Endothelial cell of umbilical vein (primary cell): ENCODE data around the gene USP35. TPM values are rescaled to one million over a fixed set of nuclear protein-coding genes. Genes with fewer than 3 reads are reported as not detected.

Source experiments
- BruUV-seq: library from RNA; stranded (reverse); fragments of 400-500 nt; replicated peaks from 2 replicates; lab custom pipeline; 2021; lab: Mats Ljungman, UMichigan
- CTCF ChIA-PET: fragments of 300-600, 350-600 bp; sonication (Branson Sonifier 250); formaldehyde crosslinking; loops from one replicate; lab custom pipeline; 2021; ENCODE audit warnings: antibody characterized with exemption, inconsistent platforms; lab: Charles Lee
- POLR2A ChIA-PET: fragments of 300-600, 350-600 bp; sonication (Branson Sonifier 250); formaldehyde crosslinking; loops from one replicate; lab custom pipeline; 2021; ENCODE audit warnings: antibody characterized with exemption, inconsistent platforms; lab: Charles Lee
- DNase-seq: peaks from one replicate; pipeline ENCODE4 v3.0.0-alpha.2; 2011; ENCODE audit warnings: low read depth, low spot score
- FAIRE-seq: peaks from 2 replicates; lab custom pipeline; 2011; peaks lifted over from hg19 to GRCh38; lab: Jason Lieb, UNC
- H2AFZ ChIP-seq: 2 replicates; pipeline ENCODE4 v1.6.0; 2012; ENCODE audit warnings: low read depth, low read length, control low read depth, inconsistent platforms
- H3K27ac ChIP-seq: 2 replicates; pipeline ENCODE4 v1.5.1; 2011; ENCODE audit warnings: low read depth, mild to moderate bottlenecking, control low read depth, low read length, moderate library complexity; ENCODE audit not compliant: insufficient read depth
- H3K27me3 ChIP-seq, 2 experiments: 2 replicates each; pipeline versions ENCODE4 v1.6.0 to v1.6.1; 2011; ENCODE audit warnings: low read length in 2 of 2, mixed read lengths in 1 of 2; ENCODE audit not compliant: control insufficient read depth in 2 of 2, insufficient read depth in 2 of 2
- H3K36me3 ChIP-seq, 2 experiments: 2 replicates in 1 of 2; 3 replicates in 1 of 2; pipeline ENCODE4 v1.5.1; 2011; ENCODE audit warnings: low read length in 2 of 2, mild to moderate bottlenecking in 1 of 2, moderate library complexity in 1 of 2; ENCODE audit not compliant: control insufficient read depth in 2 of 2, insufficient read depth in 2 of 2; ENCODE audit errors: extremely low read depth in 1 of 2
- H3K4me1 ChIP-seq: 3 replicates; pipeline ENCODE4 v1.5.1; 2011; ENCODE audit warnings: mild to moderate bottlenecking, low read length; ENCODE audit not compliant: control insufficient read depth, insufficient read depth; ENCODE audit errors: extremely low read depth
- H3K4me2 ChIP-seq: 2 replicates; pipeline ENCODE4 v1.6.1; 2011; ENCODE audit warnings: low read length, control low read depth, mixed read lengths; ENCODE audit not compliant: insufficient read depth
- H3K4me3 ChIP-seq, 3 experiments: fragments of 200-600 bp in 1 of 3; sonication (generic), shearing (Covaris generic) in 1 of 3; replicated peaks in 1 of 3; 2 replicates each; pipeline ENCODE4 v1.5.1; 2011 to 2016; ENCODE audit warnings: control low read depth in 3 of 3, low read length in 3 of 3, mild to moderate bottlenecking in 2 of 3, inconsistent platforms in 1 of 3, low read depth in 1 of 3, moderate library complexity in 1 of 3; ENCODE audit not compliant: insufficient read depth in 1 of 3
- H3K79me2 ChIP-seq: 2 replicates; pipeline ENCODE4 v1.6.0; 2012; ENCODE audit warnings: low read length, inconsistent platforms; ENCODE audit not compliant: control insufficient read depth, insufficient read depth
- H3K9ac ChIP-seq: replicated peaks from 2 replicates; pipeline ENCODE3; 2011; ENCODE audit warnings: low read length, control low read depth; ENCODE audit not compliant: insufficient read depth; ENCODE audit errors: extremely low read depth
- H3K9me1 ChIP-seq: replicated peaks from 3 replicates; pipeline ENCODE4 v1.6.0; 2011; ENCODE audit warnings: mild to moderate bottlenecking, low read length; ENCODE audit not compliant: control insufficient read depth, insufficient read depth; ENCODE audit errors: extremely low read depth
- H3K9me3 ChIP-seq: replicated peaks from 2 replicates; pipeline ENCODE4 v1.5.1; 2012; ENCODE audit warnings: low read length, inconsistent platforms; ENCODE audit not compliant: control insufficient read depth, insufficient read depth
- H4K20me1 ChIP-seq: replicated peaks from 2 replicates; pipeline ENCODE3; 2011; ENCODE audit warnings: mild to moderate bottlenecking, low read length; ENCODE audit not compliant: control insufficient read depth, insufficient read depth; ENCODE audit errors: extremely low read depth
- EZH2 ChIP-seq: IDR thresholded peaks from 2 replicates; pipeline ENCODE4 v1.6.1; 2012; ENCODE audit warnings: borderline replicate concordance, low read depth, mild to moderate bottlenecking, moderate library complexity, low read length, inconsistent platforms; ENCODE audit not compliant: severe bottlenecking
- FOS ChIP-seq: IDR thresholded peaks from 2 replicates; pipeline ENCODE4 v1.6.1; 2011; ENCODE audit warnings: mild to moderate bottlenecking, low read length, moderate library complexity, borderline replicate concordance; ENCODE audit not compliant: insufficient read depth
- GATA2 ChIP-seq: IDR thresholded peaks from 2 replicates; pipeline ENCODE4 v1.7.0; 2011; ENCODE audit warnings: low read depth, mild to moderate bottlenecking, moderate library complexity, mixed read lengths, low read length; ENCODE audit not compliant: insufficient read length, insufficient read depth
- JUN ChIP-seq: IDR thresholded peaks from 2 replicates; pipeline ENCODE4 v1.6.1; 2011; ENCODE audit warnings: borderline replicate concordance, low read depth; ENCODE audit not compliant: insufficient read length, insufficient read depth
- MYC ChIP-seq: IDR thresholded peaks from one replicate; pipeline ENCODE4 v1.6.1; 2011; ENCODE audit warnings: mild to moderate bottlenecking, low read depth, low read length
- POLR2A ChIP-seq: IDR thresholded peaks from 2 replicates; pipeline ENCODE4 v1.6.1; 2012; ENCODE audit warnings: low read depth, mild to moderate bottlenecking, control low read depth, low read length
- POLR2AphosphoS5 ChIP-seq: IDR thresholded peaks from 2 replicates; pipeline ENCODE4 v1.6.1; 2012; ENCODE audit warnings: low read depth, mild to moderate bottlenecking, control low read depth, low read length, moderate library complexity; ENCODE audit not compliant: insufficient read depth
- dilution Hi-C: fragments of 300-500 bp; cut with MboI; formaldehyde crosslinking; loops from one replicate; pipeline ENCODE4 v1.15.0; 2019; ENCODE audit warnings: low sequenced_read_pairs; ENCODE audit not compliant: extremely low pct_ligation_motif_present
- intact Hi-C: fragments of 100-400 bp; cut with micrococcal nuclease; formaldehyde crosslinking; loops from one replicate; pipeline ENCODE4 v1.10.0; 2022
- polyA plus RNA-seq, 4 experiments: library from polyadenylated mRNA; depleted of rRNA in 3 of 4; stranded (reverse) in 3 of 4; unstranded in 1 of 4; fragments of >200 nt; gene quantifications; 2 replicates each; pipeline versions ENCODE4 v1.2.1 to v1.2.3, GENCODE V29; 2011 to 2012; ENCODE audit warnings: missing spikeins in 1 of 4
- total RNA-seq: library from RNA; stranded (reverse); gene quantifications from 2 replicates; pipeline ENCODE4 v1.2.3, GENCODE V29; 2021
- TF ChIP-seq, protein P1 (sequence below): IDR thresholded peaks from 2 replicates; pipeline ENCODE4 v1.6.1; 2011; ENCODE audit not compliant: insufficient read depth, insufficient read length
- TF ChIP-seq, protein P2 (sequence below), 2 donors: IDR thresholded peaks; 1 replicate in 1 of 2; 2 replicates in 1 of 2; pipeline ENCODE4 v1.5.1; 2011; ENCODE audit warnings: low read length in 2 of 2, mild to moderate bottlenecking in 2 of 2, moderate library complexity in 2 of 2, control low read depth in 1 of 2, inconsistent platforms in 1 of 2, low read depth in 1 of 2; ENCODE audit not compliant: insufficient read depth in 1 of 2; ENCODE audit errors: extremely low read depth in 1 of 2

USP35 gene
- total and polyA plus RNA-seq, 2 donors (not counting 3 experiments of a cell fraction or from before 2014, with no cell fraction given) = 8.9 to 12.4 TPM

DNA sequence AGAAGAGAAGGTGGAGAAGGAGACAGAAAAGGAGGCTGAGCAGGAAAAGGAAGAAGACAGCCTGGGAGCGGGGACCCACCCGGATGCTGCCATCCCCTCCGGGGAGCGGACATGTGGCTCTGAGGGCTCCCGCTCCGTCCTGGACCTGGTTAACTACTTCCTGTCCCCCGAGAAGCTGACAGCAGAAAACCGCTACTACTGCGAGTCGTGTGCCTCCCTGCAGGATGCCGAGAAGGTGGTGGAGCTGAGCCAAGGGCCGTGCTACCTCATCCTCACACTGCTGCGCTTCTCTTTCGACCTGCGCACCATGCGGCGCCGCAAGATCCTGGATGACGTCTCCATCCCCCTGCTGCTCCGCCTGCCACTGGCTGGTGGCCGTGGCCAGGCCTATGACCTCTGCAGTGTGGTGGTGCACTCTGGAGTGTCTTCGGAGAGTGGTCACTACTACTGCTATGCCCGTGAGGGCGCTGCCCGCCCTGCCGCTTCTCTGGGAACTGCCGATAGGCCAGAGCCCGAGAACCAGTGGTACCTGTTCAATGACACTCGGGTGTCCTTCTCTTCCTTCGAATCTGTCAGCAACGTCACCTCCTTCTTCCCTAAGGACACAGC, 21.4 kb downstream of the USP35 start:
- intact Hi-C loops (loop anchor here (5.0 kb wide), 1 partner anchor 73 kb away; the partner anchor contains the start of gene ALG8), dilution Hi-C loops (no loop called here)
- ChIA-PET CTCF (no interaction called here), POLR2A (no interaction called here)
- Histone ChIP-seq H2AFZ (no peak overlapping the region), H3K27me3 (no peaks in the 10 kb centered on the region), H3K36me3 (peaks cover 4 to 23% of the 10 kb centered on the region in 2 experiments), H4K20me1 (no peaks in the 10 kb centered on the region), H3K4me1 (no peaks in the 10 kb centered on the region), H3K9me1 (no peaks in the 10 kb centered on the region), H3K9me3 (no peaks in the 10 kb centered on the region), H3K79me2 (no peaks in the 10 kb centered on the region), H3K4me2 (no peak overlapping the region), H3K9ac (no peak overlapping the region), H3K27ac (no peak overlapping the region), H3K4me3 (no peak overlapping the region)
- TF ChIP-seq POLR2AphosphoS5 (peak; percentile 14), EZH2 (no peak), JUN (no peak), POLR2A (peak; percentile 33)
- no TSS peak for BruUV-seq
- FAIRE-seq (no peak), DNase-seq (no peak)

DNA sequence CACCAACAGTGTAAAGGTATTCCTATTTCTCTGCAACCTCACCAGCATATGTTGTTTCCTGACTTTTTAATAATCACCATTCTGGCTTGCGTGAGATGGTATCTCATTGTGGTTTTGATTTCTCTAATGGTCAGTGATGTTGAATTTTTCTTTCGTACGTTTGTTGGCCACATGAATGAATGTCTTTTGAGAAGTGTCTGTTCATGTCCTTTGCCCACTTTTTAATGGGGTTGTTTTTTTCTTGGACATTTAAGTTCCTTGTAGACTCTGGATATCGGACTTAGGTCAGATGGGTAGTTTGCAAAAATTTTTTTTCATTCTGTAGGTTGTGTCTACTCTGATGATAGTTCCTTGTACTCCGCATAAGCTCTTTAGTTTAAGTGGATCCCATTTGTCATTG, 22.8 kb downstream of the USP35 start:
- Histone ChIP-seq H4K20me1 (no peaks in the 10 kb centered on the region), H3K27ac (no peak overlapping the region), H3K4me3 (no peak overlapping the region), H3K4me2 (no peak overlapping the region), H3K4me1 (no peaks in the 10 kb centered on the region), H2AFZ (no peak overlapping the region), H3K9me3 (no peaks in the 10 kb centered on the region), H3K36me3 (peaks cover 4 to 30% of the 10 kb centered on the region in 2 experiments), H3K9ac (no peak overlapping the region), H3K79me2 (no peaks in the 10 kb centered on the region), H3K27me3 (no peaks in the 10 kb centered on the region), H3K9me1 (no peaks in the 10 kb centered on the region)
- no peak for FAIRE-seq
- ChIA-PET CTCF (interaction anchor here (0.6 kb wide), 1 partner anchor 18 kb away, joined by 4 read pairs; no protein-coding TSS in a partner anchor), POLR2A (no interaction called here)
- intact Hi-C loops (no loop called here), dilution Hi-C loops (no loop called here)
- no TSS peak for BruUV-seq
- TF ChIP-seq, protein P1, sequence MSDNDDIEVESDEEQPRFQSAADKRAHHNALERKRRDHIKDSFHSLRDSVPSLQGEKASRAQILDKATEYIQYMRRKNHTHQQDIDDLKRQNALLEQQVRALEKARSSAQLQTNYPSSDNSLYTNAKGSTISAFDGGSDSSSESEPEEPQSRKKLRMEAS = no peak
- no peak for TF ChIP-seq EZH2
- TF ChIP-seq FOS = no peak
- no peak for TF ChIP-seq MYC
- TF ChIP-seq POLR2AphosphoS5 = no peak
- TF ChIP-seq GATA2 = no peak
- TF ChIP-seq, protein P2, sequence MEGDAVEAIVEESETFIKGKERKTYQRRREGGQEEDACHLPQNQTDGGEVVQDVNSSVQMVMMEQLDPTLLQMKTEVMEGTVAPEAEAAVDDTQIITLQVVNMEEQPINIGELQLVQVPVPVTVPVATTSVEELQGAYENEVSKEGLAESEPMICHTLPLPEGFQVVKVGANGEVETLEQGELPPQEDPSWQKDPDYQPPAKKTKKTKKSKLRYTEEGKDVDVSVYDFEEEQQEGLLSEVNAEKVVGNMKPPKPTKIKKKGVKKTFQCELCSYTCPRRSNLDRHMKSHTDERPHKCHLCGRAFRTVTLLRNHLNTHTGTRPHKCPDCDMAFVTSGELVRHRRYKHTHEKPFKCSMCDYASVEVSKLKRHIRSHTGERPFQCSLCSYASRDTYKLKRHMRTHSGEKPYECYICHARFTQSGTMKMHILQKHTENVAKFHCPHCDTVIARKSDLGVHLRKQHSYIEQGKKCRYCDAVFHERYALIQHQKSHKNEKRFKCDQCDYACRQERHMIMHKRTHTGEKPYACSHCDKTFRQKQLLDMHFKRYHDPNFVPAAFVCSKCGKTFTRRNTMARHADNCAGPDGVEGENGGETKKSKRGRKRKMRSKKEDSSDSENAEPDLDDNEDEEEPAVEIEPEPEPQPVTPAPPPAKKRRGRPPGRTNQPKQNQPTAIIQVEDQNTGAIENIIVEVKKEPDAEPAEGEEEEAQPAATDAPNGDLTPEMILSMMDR (IDR thresholded peaks at IDR 0.05; ENCODE audit: extremely low read depth in 1 of 2, insufficient read depth in 1 of 2, low read depth in 1 of 2, low read length in 2 of 2) = no peak
- TF ChIP-seq POLR2A = no peak
- TF ChIP-seq JUN = no peak
- DNase-seq = no peak
